ENCODE data around the gene TBC1D28. TPM values are rescaled to one million over a fixed set of nuclear protein-coding genes. Genes with fewer than 3 reads are reported as not detected.
"Not testable (repeated sequence)": the region's sequence is repeated elsewhere in the genome, so short reads cannot be mapped to it uniquely, and the experiment has no call there.

TBC1D28 gene
- total and polyA plus RNA-seq, 10 donors, result not detected

- H3K9me3 ChIP-seq, result peaks cover 3 to 92% (median 86%) of the 10 kb centered on the region in 8 donors
- intact Hi-C loops (cut with DNase I; ENCODE audit: low total_unique reads); DNase-seq; H3K27ac ChIP-seq; H3K36me3 ChIP-seq; H3K4me3 ChIP-seq; H3K27me3 ChIP-seq (replicated peaks in 1 of 7); H3K4me1 ChIP-seq: not testable (repeated sequence)
- 89 to 94% (median 89%) methylated on average over 5 of the region's 5 CpGs for WGBS, 5 donors
Measured at GRCh38 chr17:18661924-18662624, 17.9 kb upstream of the TBC1D28 start.

GRCh38 chr17:18650094-18650493 is 5.9 kb upstream of the TBC1D28 start:
- 47 to 61% (median 56%) methylated on average over 15 to 23 of the region's 23 CpGs for WGBS, 5 donors
- intact Hi-C loops (cut with DNase I; ENCODE audit: low total_unique reads); H3K4me1 ChIP-seq; DNase-seq; H3K27ac ChIP-seq; H3K4me3 ChIP-seq; H3K9me3 ChIP-seq; H3K27me3 ChIP-seq (replicated peaks in 1 of 7); H3K36me3 ChIP-seq: not testable (repeated sequence)

- H3K36me3 ChIP-seq; H3K27ac ChIP-seq; intact Hi-C loops (cut with DNase I; ENCODE audit: low total_unique reads); H3K9me3 ChIP-seq; H3K4me3 ChIP-seq; DNase-seq; H3K4me1 ChIP-seq; H3K27me3 ChIP-seq (replicated peaks in 1 of 7): not testable (repeated sequence)
- WGBS, 5 donors, result 70 to 83% (median 80%) methylated on average over 2 to 5 of the region's 6 CpGs
Measured at GRCh38 chr17:18643124-18643523, 1.1 kb downstream of the TBC1D28 start.

GRCh38 chr17:18638357-18638756 is 5.8 kb downstream of the TBC1D28 start:
- H3K4me1 ChIP-seq; H3K27ac ChIP-seq; DNase-seq; intact Hi-C loops (cut with DNase I; ENCODE audit: low total_unique reads); H3K36me3 ChIP-seq; H3K4me3 ChIP-seq; H3K9me3 ChIP-seq: not testable (repeated sequence)
- peaks cover 0 to 33% (median 14%) of the 10 kb centered on the region in 7 donors for H3K27me3 ChIP-seq (replicated peaks in 1 of 7)
- 88 to 97% (median 89%) methylated on average over 8 to 13 of the region's 13 CpGs for WGBS, 5 donors

GRCh38 chr17:18636237-18636636 is 8.0 kb downstream of the TBC1D28 start:
- intact Hi-C loops (cut with DNase I; ENCODE audit: low total_unique reads); H3K27ac ChIP-seq; DNase-seq; H3K4me3 ChIP-seq; H3K36me3 ChIP-seq; H3K4me1 ChIP-seq; H3K9me3 ChIP-seq: not testable (repeated sequence)
- H3K27me3 ChIP-seq (replicated peaks in 1 of 7), result peaks cover 0 to 46% (median 17%) of the 10 kb centered on the region in 7 donors
- WGBS, 5 donors, result 57 to 66% (median 62%) methylated on average over 7 of the region's 7 CpGs

GRCh38 chr17:18635773-18636172 is 8.4 kb downstream of the TBC1D28 start:
- DNase-seq; H3K27ac ChIP-seq; H3K4me3 ChIP-seq; H3K4me1 ChIP-seq; intact Hi-C loops (cut with DNase I; ENCODE audit: low total_unique reads); H3K36me3 ChIP-seq; H3K9me3 ChIP-seq: not testable (repeated sequence)
- peaks cover 0 to 46% (median 17%) of the 10 kb centered on the region in 7 donors for H3K27me3 ChIP-seq (replicated peaks in 1 of 7)
- 53 to 71% (median 64%) methylated on average over 2 to 7 of the region's 7 CpGs; no CpG with 5 or more reads in 1 of the 5 donors for WGBS, 5 donors

GRCh38 chr17:18634550-18635263 is 9.5 kb downstream of the TBC1D28 start:
- H3K4me1 ChIP-seq; H3K36me3 ChIP-seq; DNase-seq; H3K9me3 ChIP-seq; H3K27ac ChIP-seq; intact Hi-C loops (cut with DNase I; ENCODE audit: low total_unique reads): not testable (repeated sequence)
- peaks cover 0 to 46% (median 17%) of the 10 kb centered on the region in 7 donors for H3K27me3 ChIP-seq (replicated peaks in 1 of 7)
- peak overlapping the region in 3 of 8 donors; percentile 4 to 49 (median 30) for H3K4me3 ChIP-seq
- 10 to 20% (median 13%) methylated on average over 13 to 56 of the region's 56 CpGs for WGBS, 5 donors

Data from spleen (tissue), 11 donors.